HCT116 (cell line): Measurements from ENCODE around the gene ANKRD6. TPM values are rescaled to one million over a fixed set of nuclear protein-coding genes. Genes with fewer than 3 reads are reported as not detected.

Experiments used
- ATAC-seq: fragments of 200-7000 bp; cut with Tn5 transposase; 2 replicates; pipeline ENCODE4 v1.9.1; 2020; ENCODE audit warnings: mild to moderate bottlenecking, moderate library complexity
- BruUV-seq: library from RNA; stranded (reverse); fragments of 400-500 nt; replicated peaks from 2 replicates; lab custom pipeline; 2021; lab: Mats Ljungman, UMichigan
- CTCF ChIA-PET: fragments of 300-600 bp; sonication (Branson Sonifier 250); formaldehyde crosslinking; loops from one replicate; lab custom pipeline; 2021; ENCODE audit warnings: antibody characterized with exemption; lab: Charles Lee
- POLR2A ChIA-PET: fragments of 300-600, 350-600 bp; sonication (Branson Sonifier 250); formaldehyde crosslinking; loops from one replicate; lab custom pipeline; 2021; ENCODE audit warnings: antibody characterized with exemption; lab: Charles Lee
- RAD21 ChIA-PET, 2 experiments: fragments of 300-600 bp; sonication (Branson Sonifier 250); formaldehyde crosslinking; loops; one replicate each; lab custom pipeline; 2023; ENCODE audit warnings: low total read pairs in 2 of 2; ENCODE audit not compliant: uncharacterized antibody in 2 of 2, unreplicated experiment in 2 of 2, low non-redundant PET in 1 of 2; lab: Charles Lee
- DNase-seq: peaks from one replicate; pipeline ENCODE4 v3.0.0-alpha.2; 2010; ENCODE audit warnings: low read depth, low spot score
- H2AFZ ChIP-seq: fragments of 200-600 bp; shearing (Covaris generic), sonication (generic); 2 replicates; pipeline ENCODE4 v1.6.1; 2017; ENCODE audit warnings: low read depth, mixed run types, mixed read lengths, antibody characterized with exemption, low read length; ENCODE audit not compliant: poor library complexity, severe bottlenecking
- H3K27ac ChIP-seq: 2 replicates; pipeline ENCODE4 v1.5.1; 2012; ENCODE audit warnings: low read depth, low read length
- H3K27me3 ChIP-seq: fragments of 200-600 bp; sonication (generic); 2 replicates; pipeline ENCODE4 v1.6.1; 2016; ENCODE audit warnings: mixed run types, low read length, mixed read lengths; ENCODE audit not compliant: insufficient read depth
- H3K36me3 ChIP-seq, 2 experiments: fragments of 200-500 bp in 1 of 2; fragments of 200-600 bp in 1 of 2; sonication (Bioruptor generic) in 1 of 2; sonication (generic) in 1 of 2; 2 replicates each; pipeline versions ENCODE4 v1.5.1 to v1.6.1; 2014 to 2016; ENCODE audit warnings: low read length in 2 of 2, inconsistent platforms in 1 of 2, mixed read lengths in 1 of 2, mixed run types in 1 of 2; ENCODE audit not compliant: insufficient read depth in 2 of 2, control insufficient read depth in 1 of 2
- H3K4me1 ChIP-seq, 2 experiments: fragments of 200-600 bp in 1 of 2; sonication (generic) in 1 of 2; 2 replicates each; pipeline versions ENCODE4 v1.5.1 to v1.6.1; 2012 to 2017; ENCODE audit warnings: low read length in 2 of 2, inconsistent platforms in 1 of 2, mild to moderate bottlenecking in 1 of 2, mixed read lengths in 1 of 2, mixed run types in 1 of 2, moderate library complexity in 1 of 2; ENCODE audit not compliant: insufficient read depth in 2 of 2, control insufficient read depth in 1 of 2
- H3K4me2 ChIP-seq: fragments of 200-600 bp; sonication (generic); 2 replicates; pipeline ENCODE4 v1.6.1; 2017; ENCODE audit warnings: mixed run types, low read length, mixed read lengths
- H3K4me3 ChIP-seq, 2 experiments: fragments of 200-600 bp in 1 of 2; sonication (generic) in 1 of 2; replicated peaks in 1 of 2; 2 replicates each; pipeline ENCODE4 v1.5.1; 2011 to 2016; ENCODE audit warnings: low read length in 2 of 2, control low read depth in 1 of 2, low read depth in 1 of 2, mild to moderate bottlenecking in 1 of 2, mixed read lengths in 1 of 2, mixed run types in 1 of 2
- H3K79me2 ChIP-seq: fragments of 200-600 bp; sonication (generic); 2 replicates; pipeline ENCODE4 v1.6.1; 2017; ENCODE audit warnings: mild to moderate bottlenecking, mixed run types, low read length, moderate library complexity, mixed read lengths; ENCODE audit not compliant: insufficient read depth
- H3K9ac ChIP-seq: fragments of 200-600 bp; sonication (generic); 2 replicates; pipeline ENCODE4 v1.6.1; 2016; ENCODE audit warnings: low read length, mixed read lengths
- H3K9me2 ChIP-seq: fragments of 200-600 bp; sonication (generic), shearing (Covaris generic); 2 replicates; pipeline ENCODE4 v1.6.1; 2017; ENCODE audit warnings: mixed run types, mild to moderate bottlenecking, moderate library complexity; ENCODE audit not compliant: insufficient read depth
- H3K9me3 ChIP-seq, 2 experiments: fragments of 200-500 bp in 1 of 2; fragments of 200-600 bp in 1 of 2; sonication (Bioruptor generic) in 1 of 2; sonication (generic) in 1 of 2; 2 replicates each; pipeline ENCODE4 v1.6.1; 2014 to 2017; ENCODE audit warnings: low read length in 2 of 2, mixed read lengths in 2 of 2, inconsistent platforms in 1 of 2, low read depth in 1 of 2, mild to moderate bottlenecking in 1 of 2, mixed run types in 1 of 2, moderate library complexity in 1 of 2; ENCODE audit not compliant: control insufficient read depth in 1 of 2, insufficient read depth in 1 of 2
- H4K20me1 ChIP-seq: fragments of 200-600 bp; sonication (generic), shearing (Covaris generic); 2 replicates; pipeline ENCODE4 v1.6.1; 2017; ENCODE audit warnings: mixed run types, mild to moderate bottlenecking, moderate library complexity; ENCODE audit not compliant: insufficient read depth
- ATF3 ChIP-seq: IDR thresholded peaks from 2 replicates; pipeline ENCODE4 v1.6.1; 2012
- CBX3 ChIP-seq: IDR thresholded peaks from 2 replicates; pipeline ENCODE4 v1.6.1; 2012; ENCODE audit warnings: low read depth
- CTCF ChIP-seq, 3 experiments: fragments of 200-600 bp in 1 of 3; sonication (generic) in 1 of 3; IDR thresholded peaks in 2 of 3; conservative IDR thresholded peaks in 1 of 3; 2 replicates each; pipeline ENCODE4 v1.5.1; 2012 to 2017; ENCODE audit warnings: low read depth in 2 of 3, low read length in 2 of 3, antibody characterized with exemption in 1 of 3, borderline replicate concordance in 1 of 3, control low read depth in 1 of 3, mild to moderate bottlenecking in 1 of 3, mixed read lengths in 1 of 3, mixed run types in 1 of 3, moderate library complexity in 1 of 3; ENCODE audit not compliant: insufficient read depth in 1 of 3
- EGR1 ChIP-seq: IDR thresholded peaks from 2 replicates; pipeline ENCODE4 v1.6.1; 2012; ENCODE audit warnings: low read depth
- EZH2 ChIP-seq: fragments of 200-600 bp; sonication (generic); IDR thresholded peaks from 2 replicates; pipeline ENCODE4 v1.6.1; 2017; ENCODE audit warnings: antibody characterized with exemption, mixed run types
- EZH2phosphoT487 ChIP-seq: fragments of 200-600 bp; IDR thresholded peaks from 2 replicates; pipeline ENCODE4 v1.6.1; 2018; ENCODE audit warnings: antibody characterized with exemption, borderline replicate concordance
- FOSL1 ChIP-seq: IDR thresholded peaks from 2 replicates; pipeline ENCODE4 v1.6.1; 2012; ENCODE audit warnings: low read depth
- JUND ChIP-seq: IDR thresholded peaks from 2 replicates; pipeline ENCODE4 v1.6.1; 2012
- POLR2A ChIP-seq: IDR thresholded peaks from 2 replicates; pipeline ENCODE4 v1.7.0; 2011; ENCODE audit warnings: borderline replicate concordance; ENCODE audit not compliant: insufficient read depth, insufficient read length; ENCODE audit errors: extremely low read depth
- POLR2AphosphoS5 ChIP-seq: IDR thresholded peaks from 2 replicates; pipeline ENCODE4 v1.6.1; 2011; ENCODE audit warnings: mild to moderate bottlenecking, low read depth, low read length, moderate library complexity
- RAD21 ChIP-seq: IDR thresholded peaks from 2 replicates; pipeline ENCODE4 v1.6.1; 2012; ENCODE audit warnings: low read depth, mild to moderate bottlenecking
- SIN3A ChIP-seq: IDR thresholded peaks from 2 replicates; pipeline ENCODE4 v1.6.1; 2012; ENCODE audit warnings: low read depth
- SP1 ChIP-seq: IDR thresholded peaks from 2 replicates; pipeline ENCODE4 v1.6.1; 2012; ENCODE audit warnings: low read depth
- TCF7L2 ChIP-seq: IDR thresholded peaks from 2 replicates; pipeline ENCODE4 v1.7.0; 2011; ENCODE audit warnings: borderline replicate concordance, inconsistent platforms; ENCODE audit not compliant: insufficient read depth, insufficient read length; ENCODE audit errors: extremely low read depth
- YY1 ChIP-seq: IDR thresholded peaks from 2 replicates; pipeline ENCODE4 v1.6.1; 2011; ENCODE audit warnings: low read length, low read depth, moderate library complexity, mild to moderate bottlenecking; ENCODE audit not compliant: insufficient replicate concordance; ENCODE audit errors: extremely low read depth
- ZNF274 ChIP-seq: fragments of 200-500 bp; sonication (Bioruptor generic); IDR thresholded peaks from 2 replicates; pipeline ENCODE4 v1.6.1; 2014; ENCODE audit warnings: mild to moderate bottlenecking, low read depth, low read length, inconsistent platforms
- intact Hi-C: fragments of 100-400 bp; cut with micrococcal nuclease; formaldehyde crosslinking; loops from 2 replicates; pipeline ENCODE4 v1.10.0; 2022
- total RNA-seq: library from RNA; stranded (reverse); gene quantifications from one replicate; pipeline ENCODE4 v1.2.1, GENCODE V29; 2021; ENCODE audit not compliant: unreplicated experiment
- TF ChIP-seq, protein P1 (sequence below): IDR thresholded peaks from 2 replicates; pipeline ENCODE4 v1.6.1; 2012; ENCODE audit warnings: low read depth
- TF ChIP-seq, protein P2 (sequence below): IDR thresholded peaks from 2 replicates; pipeline ENCODE4 v1.6.1; 2011; ENCODE audit warnings: mild to moderate bottlenecking, low read length, moderate library complexity; ENCODE audit not compliant: insufficient replicate concordance; ENCODE audit errors: extremely low read depth

ANKRD6 gene
- total RNA-seq, 1 experiment from 2014 or later = 9.9 TPM

- TF ChIP-seq ZNF274 = no peak
Observed at GRCh38 chr6:89471287-89471867, 38.4 kb downstream of the ANKRD6 start (continued).

GRCh38 chr6:89475101-89475500 is 42.1 kb downstream of the ANKRD6 start:
- RAD21 ChIA-PET = no interaction called here
- no peak for DNase-seq
- no peak overlapping the region for H3K4me3 ChIP-seq
- BruUV-seq = no TSS peak
- intact Hi-C loops = no loop called here
- CTCF ChIA-PET = no interaction called here
- H3K9ac ChIP-seq = no peak overlapping the region
- no peaks in the 10 kb centered on the region for H3K27me3 ChIP-seq
- H3K4me1 ChIP-seq = peaks cover 0 to 14% of the 10 kb centered on the region in 2 experiments; a peak in 2 of 4 replicates
- POLR2A ChIA-PET = no interaction called here
- H3K4me2 ChIP-seq = peak overlapping the region; percentile 18; the same call in 1 of the 2 replicates
- H3K9me3 ChIP-seq = no peaks in the 10 kb centered on the region
- ATAC-seq = no peak
- no peak overlapping the region for H3K27ac ChIP-seq
- H3K36me3 ChIP-seq = no peaks in the 10 kb centered on the region
- H4K20me1 ChIP-seq = no peaks in the 10 kb centered on the region
- H3K9me2 ChIP-seq = no peaks in the 10 kb centered on the region
- H2AFZ ChIP-seq = no peak overlapping the region
- no peaks in the 10 kb centered on the region; the same call in 1 of the 2 replicates for H3K79me2 ChIP-seq
- TF ChIP-seq RAD21 (no peak), TCF7L2 (no peak), JUND (no peak), EZH2 (no peak), SP1 (no peak), FOSL1 (no peak), EGR1 (no peak), ATF3 (no peak), CBX3 (no peak), POLR2A (no peak), YY1 (no peak), ZNF274 (no peak), SIN3A (no peak), POLR2AphosphoS5 (no peak), EZH2phosphoT487 (no peak), CTCF (IDR thresholded peaks at IDR 0.05 in 2 of 3, conservative IDR thresholded peaks at IDR 0.05 in 1 of 3; ENCODE audit: borderline replicate concordance in 1 of 3, insufficient read depth in 1 of 3, low read depth in 2 of 3, low read length in 2 of 3) (no peak)
- TF ChIP-seq, protein P1, sequence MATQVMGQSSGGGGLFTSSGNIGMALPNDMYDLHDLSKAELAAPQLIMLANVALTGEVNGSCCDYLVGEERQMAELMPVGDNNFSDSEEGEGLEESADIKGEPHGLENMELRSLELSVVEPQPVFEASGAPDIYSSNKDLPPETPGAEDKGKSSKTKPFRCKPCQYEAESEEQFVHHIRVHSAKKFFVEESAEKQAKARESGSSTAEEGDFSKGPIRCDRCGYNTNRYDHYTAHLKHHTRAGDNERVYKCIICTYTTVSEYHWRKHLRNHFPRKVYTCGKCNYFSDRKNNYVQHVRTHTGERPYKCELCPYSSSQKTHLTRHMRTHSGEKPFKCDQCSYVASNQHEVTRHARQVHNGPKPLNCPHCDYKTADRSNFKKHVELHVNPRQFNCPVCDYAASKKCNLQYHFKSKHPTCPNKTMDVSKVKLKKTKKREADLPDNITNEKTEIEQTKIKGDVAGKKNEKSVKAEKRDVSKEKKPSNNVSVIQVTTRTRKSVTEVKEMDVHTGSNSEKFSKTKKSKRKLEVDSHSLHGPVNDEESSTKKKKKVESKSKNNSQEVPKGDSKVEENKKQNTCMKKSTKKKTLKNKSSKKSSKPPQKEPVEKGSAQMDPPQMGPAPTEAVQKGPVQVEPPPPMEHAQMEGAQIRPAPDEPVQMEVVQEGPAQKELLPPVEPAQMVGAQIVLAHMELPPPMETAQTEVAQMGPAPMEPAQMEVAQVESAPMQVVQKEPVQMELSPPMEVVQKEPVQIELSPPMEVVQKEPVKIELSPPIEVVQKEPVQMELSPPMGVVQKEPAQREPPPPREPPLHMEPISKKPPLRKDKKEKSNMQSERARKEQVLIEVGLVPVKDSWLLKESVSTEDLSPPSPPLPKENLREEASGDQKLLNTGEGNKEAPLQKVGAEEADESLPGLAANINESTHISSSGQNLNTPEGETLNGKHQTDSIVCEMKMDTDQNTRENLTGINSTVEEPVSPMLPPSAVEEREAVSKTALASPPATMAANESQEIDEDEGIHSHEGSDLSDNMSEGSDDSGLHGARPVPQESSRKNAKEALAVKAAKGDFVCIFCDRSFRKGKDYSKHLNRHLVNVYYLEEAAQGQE = no peak
- TF ChIP-seq, protein P2, sequence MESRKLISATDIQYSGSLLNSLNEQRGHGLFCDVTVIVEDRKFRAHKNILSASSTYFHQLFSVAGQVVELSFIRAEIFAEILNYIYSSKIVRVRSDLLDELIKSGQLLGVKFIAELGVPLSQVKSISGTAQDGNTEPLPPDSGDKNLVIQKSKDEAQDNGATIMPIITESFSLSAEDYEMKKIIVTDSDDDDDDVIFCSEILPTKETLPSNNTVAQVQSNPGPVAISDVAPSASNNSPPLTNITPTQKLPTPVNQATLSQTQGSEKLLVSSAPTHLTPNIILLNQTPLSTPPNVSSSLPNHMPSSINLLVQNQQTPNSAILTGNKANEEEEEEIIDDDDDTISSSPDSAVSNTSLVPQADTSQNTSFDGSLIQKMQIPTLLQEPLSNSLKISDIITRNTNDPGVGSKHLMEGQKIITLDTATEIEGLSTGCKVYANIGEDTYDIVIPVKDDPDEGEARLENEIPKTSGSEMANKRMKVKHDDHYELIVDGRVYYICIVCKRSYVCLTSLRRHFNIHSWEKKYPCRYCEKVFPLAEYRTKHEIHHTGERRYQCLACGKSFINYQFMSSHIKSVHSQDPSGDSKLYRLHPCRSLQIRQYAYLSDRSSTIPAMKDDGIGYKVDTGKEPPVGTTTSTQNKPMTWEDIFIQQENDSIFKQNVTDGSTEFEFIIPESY = no peak
